Right ventricle myocardium superior (tissue), 1 donor: ENCODE data around the gene ROBO1. TPM values are rescaled to one million over a fixed set of nuclear protein-coding genes. Genes with fewer than 3 reads are reported as not detected.

ENCODE experiments used
- ATAC-seq: fragments of 200-7000 bp; cut with Tn5 transposase; one replicate; pipeline ENCODE4 v1.9.1; 2020; ENCODE audit warnings: mild to moderate bottlenecking; ENCODE audit not compliant: poor library complexity
- DNase-seq: peaks from one replicate; pipeline ENCODE4 v3.0.0-alpha.2; 2020
- intact Hi-C: fragments of 100-400 bp; cut with DNase I; formaldehyde crosslinking; loops from one replicate; pipeline ENCODE4 v1.11.2; 2022
- total RNA-seq: library from RNA; stranded (reverse); fragmentation: NEBNext Ultra II Directional; extraction: Animal tissue kit (Norgen Biotek cat#: 25700); gene quantifications from one replicate; pipeline ENCODE4 v1.2.1, GENCODE V29; 2021
- donor health status: DM: no; HTN: yes; CAD: no; lungs with severe emphysema.

Gene ROBO1
- total RNA-seq, 1 donor from 2014 or later = 6.7 TPM

GRCh38 chr3:78665776-78666469, 1101.9 kb downstream of the ROBO1 start:
- no peak for ATAC-seq
- intact Hi-C loops = no loop called here

GRCh38 chr3:78665101-78665500, 1102.7 kb downstream of the ROBO1 start:
- intact Hi-C loops = no loop called here
- DNase-seq = no peak
- ATAC-seq = no peak

More at GRCh38 chr3:78665776-78666469, 1101.9 kb downstream of the ROBO1 start:
- no peak for DNase-seq

GRCh38 chr3:78660957-78661356, 1106.8 kb downstream of the ROBO1 start:
- no peak for DNase-seq
- intact Hi-C loops = no loop called here
- ATAC-seq = peak; percentile 85

- no peak for DNase-seq
- no peak for ATAC-seq
- intact Hi-C loops = no loop called here
Measured at GRCh38 chr3:78659386-78659987, 1108.3 kb downstream of the ROBO1 start.

GRCh38 chr3:78647726-78648125, 1120.1 kb downstream of the ROBO1 start:
- ATAC-seq (no peak), DNase-seq (no peak)
- intact Hi-C loops = loop anchor here (10.0 kb wide), 1 partner anchor 1603 kb away; the partner anchor contains the start of gene ROBO2

GRCh38 chr3:78645628-78646310, 1122.0 kb downstream of the ROBO1 start:
- intact Hi-C loops = loop anchor here (10.0 kb wide), 1 partner anchor 1601 kb away; the partner anchor contains the start of gene ROBO2
- no peak for DNase-seq
- ATAC-seq = peak; percentile 74

GRCh38 chr3:78644847-78645246, 1123.0 kb downstream of the ROBO1 start:
- ATAC-seq (no peak), DNase-seq (no peak)
- intact Hi-C loops = loop anchor here (10.0 kb wide), 1 partner anchor 1600 kb away; the partner anchor contains the start of gene ROBO2

GRCh38 chr3:78642226-78643035, 1125.4 kb downstream of the ROBO1 start:
- intact Hi-C loops = loop anchor here (10.0 kb wide), 1 partner anchor 1598 kb away; the partner anchor contains the start of gene ROBO2
- no peak for DNase-seq
- no peak for ATAC-seq

- intact Hi-C loops = loop anchor here (10.0 kb wide), 1 partner anchor 1597 kb away; the partner anchor contains the start of gene ROBO2
- no peak for ATAC-seq
Measured at GRCh38 chr3:78641703-78642102, 1126.1 kb downstream of the ROBO1 start.

GRCh38 chr3:78634316-78634715, 1133.5 kb downstream of the ROBO1 start:
- DNase-seq (no peak), ATAC-seq (no peak)
- intact Hi-C loops = no loop called here

More at GRCh38 chr3:78641703-78642102, 1126.1 kb downstream of the ROBO1 start:
- no peak for DNase-seq

- intact Hi-C loops = no loop called here
- ATAC-seq (no peak), DNase-seq (no peak)
Measured at GRCh38 chr3:78633626-78634025, 1134.2 kb downstream of the ROBO1 start.

GRCh38 chr3:78632925-78633553, 1134.8 kb downstream of the ROBO1 start:
- intact Hi-C loops = no loop called here
- no peak for DNase-seq
- no peak for ATAC-seq

- DNase-seq (no peak), ATAC-seq (no peak)
- intact Hi-C loops = no loop called here
Measured at GRCh38 chr3:78629544-78629943, 1138.3 kb downstream of the ROBO1 start.

GRCh38 chr3:78621061-78621716, 1146.6 kb downstream of the ROBO1 start:
- no peak for ATAC-seq
- intact Hi-C loops = no loop called here
- DNase-seq = no peak

GRCh38 chr3:78614486-78614885, 1153.3 kb downstream of the ROBO1 start:
- DNase-seq (no peak), ATAC-seq (no peak)
- intact Hi-C loops = no loop called here

- DNase-seq = no peak
- intact Hi-C loops = no loop called here
- no peak for ATAC-seq
Measured at GRCh38 chr3:78613421-78613879, 1154.3 kb downstream of the ROBO1 start.

- no peak for DNase-seq
- no peak for ATAC-seq
- intact Hi-C loops = no loop called here
Measured at GRCh38 chr3:78611278-78611677, 1156.5 kb downstream of the ROBO1 start.
